Bronchial epithelial cell (primary cell): ENCODE results near the gene FBXL7. TPM values are rescaled to one million over a fixed set of nuclear protein-coding genes. Genes with fewer than 3 reads are reported as not detected.

Experiments used
- DNase-seq: peaks from one replicate; pipeline ENCODE4 v3.0.0-alpha.2; 2010; ENCODE audit warnings: low read depth
- FAIRE-seq: peaks from 2 replicates; lab custom pipeline; 2011; peaks lifted over from hg19 to GRCh38; lab: Jason Lieb, UNC
- H3K27me3 ChIP-seq: 2 replicates; pipeline ENCODE4 v1.5.1; 2011; ENCODE audit warnings: low read length; ENCODE audit not compliant: control insufficient read depth, insufficient read depth
- H3K36me3 ChIP-seq: 2 replicates; pipeline ENCODE4 v1.5.1; 2011; ENCODE audit warnings: low read length; ENCODE audit not compliant: control insufficient read depth, insufficient read depth
- H3K4me3 ChIP-seq: 2 replicates; pipeline ENCODE4 v1.5.1; 2011; ENCODE audit warnings: mild to moderate bottlenecking, low read depth, low read length, control low read depth
- CTCF ChIP-seq: IDR thresholded peaks from 2 replicates; pipeline ENCODE4 v1.5.1; 2011; ENCODE audit warnings: mild to moderate bottlenecking, moderate library complexity, low read length, control low read depth, inconsistent platforms; ENCODE audit not compliant: insufficient read depth, severe bottlenecking
- total RNA-seq: library from RNA; depleted of rRNA; stranded (reverse); fragments of >200 nt; gene quantifications from 2 replicates; pipeline ENCODE4 v1.2.1, GENCODE V29; 2014

The FBXL7 gene
- total RNA-seq, 1 donor from 2014 or later, result 0.26 TPM

DNA sequence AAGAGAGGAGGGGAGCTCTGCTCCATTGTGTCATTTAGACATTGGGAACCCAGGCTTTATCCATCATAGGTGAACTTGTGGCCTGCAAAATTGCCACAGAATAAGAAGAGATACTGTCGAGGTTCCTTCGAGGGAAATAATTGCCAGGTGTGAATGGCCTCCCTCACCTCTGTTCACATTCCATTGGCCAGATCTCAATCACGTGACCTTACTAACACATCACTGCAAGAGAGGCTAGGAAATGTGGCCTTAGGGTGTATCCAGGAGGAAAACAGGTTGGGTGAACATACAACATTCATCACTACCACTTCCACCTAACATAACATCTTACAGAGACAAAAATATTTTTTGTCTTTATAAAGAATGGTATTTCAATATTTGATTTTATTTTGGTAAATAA lies 182.1 kb downstream of the FBXL7 start:
- Histone ChIP-seq H3K4me3 (no peak overlapping the region), H3K27me3 (no peaks in the 10 kb centered on the region), H3K36me3 (no peaks in the 10 kb centered on the region)
- no peak for FAIRE-seq
- no peak for TF ChIP-seq CTCF
- DNase-seq, result no peak

- DNase-seq (no peak), FAIRE-seq (no peak)
- TF ChIP-seq CTCF, result no peak
- Histone ChIP-seq H3K4me3 (no peak overlapping the region), H3K36me3 (no peaks in the 10 kb centered on the region), H3K27me3 (no peaks in the 10 kb centered on the region)
Observed at GRCh38 chr5:15682566-15682965, 182.6 kb downstream of the FBXL7 start.

DNA sequence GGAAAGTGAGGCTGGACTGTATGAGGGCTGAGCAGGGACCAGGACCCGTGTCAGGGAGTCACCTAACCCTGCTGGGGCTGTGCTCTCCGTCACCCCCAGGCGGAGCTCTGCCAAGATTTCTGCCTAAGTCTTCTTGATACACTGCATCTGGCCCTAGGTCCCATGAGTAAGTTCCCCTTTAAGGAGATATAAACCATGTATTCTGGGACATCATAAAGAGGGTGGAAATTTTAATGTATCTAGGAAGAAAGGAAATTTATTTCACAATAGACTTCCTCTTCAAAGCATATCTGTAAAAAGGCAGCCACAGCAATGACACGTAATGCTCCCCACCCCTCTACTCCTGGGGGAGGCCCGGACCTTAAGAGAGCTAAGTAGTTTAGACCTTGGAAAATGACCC lies 183.4 kb downstream of the FBXL7 start:
- Histone ChIP-seq H3K36me3 (no peaks in the 10 kb centered on the region), H3K4me3 (no peak overlapping the region), H3K27me3 (no peaks in the 10 kb centered on the region)
- no peak for TF ChIP-seq CTCF
- no peak for DNase-seq
- no peak for FAIRE-seq

DNA sequence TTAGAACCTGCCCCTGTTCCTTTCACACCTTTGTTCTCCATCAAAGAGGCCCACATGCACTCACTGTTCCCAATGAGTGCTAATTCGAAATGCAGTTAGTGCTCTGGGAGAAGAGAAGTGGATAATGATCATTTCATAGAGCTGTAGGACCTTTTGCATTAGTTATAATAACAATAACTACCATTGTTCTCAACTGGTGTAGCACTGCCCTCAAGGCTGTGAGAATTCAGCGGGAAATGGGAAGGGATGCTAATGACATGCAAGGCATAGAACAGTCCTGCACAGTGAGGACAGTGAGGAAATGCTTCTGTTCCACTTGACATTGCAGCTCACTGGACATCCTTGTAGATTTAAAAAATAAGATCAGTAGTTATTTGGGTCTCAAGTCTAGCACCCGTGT lies 187.4 kb downstream of the FBXL7 start:
- H3K4me3 ChIP-seq, result no peak overlapping the region
- H3K27me3 ChIP-seq, result no peaks in the 10 kb centered on the region
- FAIRE-seq, result no peak
- TF ChIP-seq CTCF, result no peak
- H3K36me3 ChIP-seq, result no peaks in the 10 kb centered on the region
- DNase-seq, result no peak

DNA sequence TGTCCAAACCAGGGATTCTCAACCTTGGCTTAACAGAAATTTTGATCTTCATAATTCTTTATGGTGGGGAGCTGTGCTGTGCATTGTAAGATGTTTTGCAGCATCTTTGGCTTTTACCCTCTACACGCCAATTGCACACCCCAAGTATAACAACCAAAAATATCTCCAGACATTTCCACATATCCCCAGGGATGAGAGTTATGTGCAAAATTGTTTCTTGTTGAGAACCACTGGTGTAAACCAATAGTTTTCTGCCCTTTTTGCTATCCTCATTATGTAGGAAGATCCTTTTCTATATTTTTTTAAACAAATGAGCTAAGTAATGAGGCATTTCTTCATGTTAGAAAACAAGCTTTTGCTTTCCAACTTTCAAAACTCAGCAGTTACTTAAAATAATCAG lies 189.9 kb downstream of the FBXL7 start:
- no peak for TF ChIP-seq CTCF
- FAIRE-seq (no peak), DNase-seq (no peak)
- Histone ChIP-seq H3K4me3 (no peak overlapping the region), H3K27me3 (no peaks in the 10 kb centered on the region), H3K36me3 (no peaks in the 10 kb centered on the region)

DNA sequence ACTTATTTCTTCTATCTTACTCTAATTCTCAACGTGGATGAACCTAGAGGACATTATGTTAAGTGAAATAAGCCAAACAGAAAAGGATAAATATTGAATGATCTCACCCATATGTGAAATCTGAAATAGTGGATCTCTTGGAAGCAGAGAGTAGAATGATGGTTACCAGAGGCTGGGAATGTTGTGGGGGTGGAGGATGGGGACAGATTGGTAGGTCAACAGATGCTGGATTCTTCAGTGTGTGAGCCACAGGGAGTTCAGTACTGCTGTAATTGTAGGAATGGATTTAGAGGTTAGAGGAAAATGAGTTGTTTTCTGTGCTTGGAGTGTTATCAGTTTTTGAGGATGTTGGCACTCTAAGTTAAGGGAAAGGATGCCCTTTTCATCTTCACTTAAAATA lies 190.6 kb downstream of the FBXL7 start:
- DNase-seq (no peak), FAIRE-seq (no peak)
- TF ChIP-seq CTCF, result no peak
- Histone ChIP-seq H3K4me3 (no peak overlapping the region), H3K27me3 (no peaks in the 10 kb centered on the region), H3K36me3 (no peaks in the 10 kb centered on the region)
